ENCODE measurements around the gene PCED1B.
"Not testable (repeated sequence)": the region's sequence is repeated elsewhere in the genome, so short reads cannot be mapped to it uniquely, and the experiment has no call there.

Gene PCED1B

GRCh38 chr12:47079468-47079980 lies at the start of gene PCED1B, which contains the start of gene AMIGO2:
Gene PCED1B, plus strand, starts transcription at chr12:47079621. Its CDS starts 155,443 bp downstream, at chr12:47235064.
Gene AMIGO2, minus strand, starts transcription at chr12:47079959. Its CDS starts 957 bp downstream, at chr12:47079002.
- DNase-seq = peak; percentile 66

- DNase-seq = no peak
These were observed 49.5 kb upstream of the PCED1B start for GRCh38 chr12:47029903-47030302.

- peak; percentile 19 to 78 for DNase-seq
These were observed 46.8 kb upstream of the PCED1B start for GRCh38 chr12:47032644-47033043.

GRCh38 chr12:47033081-47033480 lies 46.3 kb upstream of the PCED1B start:
- no peak for DNase-seq

GRCh38 chr12:47033789-47034555 lies 45.4 kb upstream of the PCED1B start:
- no peak for DNase-seq

GRCh38 chr12:47034661-47035060 lies 44.8 kb upstream of the PCED1B start:
- DNase-seq = no peak

- no peak for DNase-seq
These were observed 43.9 kb upstream of the PCED1B start for GRCh38 chr12:47035484-47035883.

GRCh38 chr12:47038270-47038748 lies 41.1 kb upstream of the PCED1B start:
- no peak for DNase-seq

- no peak for DNase-seq
These were observed 40.3 kb upstream of the PCED1B start for GRCh38 chr12:47039079-47039478.

- DNase-seq = no peak
These were observed 39.7 kb upstream of the PCED1B start for GRCh38 chr12:47039756-47040155.

GRCh38 chr12:47041327-47041726 lies 38.1 kb upstream of the PCED1B start:
- DNase-seq = no peak

- DNase-seq = no peak
These were observed 30.9 kb upstream of the PCED1B start for GRCh38 chr12:47048541-47048940.

- DNase-seq = not testable (repeated sequence)
These were observed 28.1 kb upstream of the PCED1B start for GRCh38 chr12:47051291-47051690.

- no peak for DNase-seq
These were observed 27.1 kb upstream of the PCED1B start for GRCh38 chr12:47052274-47052673.

- DNase-seq = no peak
These were observed 25.5 kb upstream of the PCED1B start for GRCh38 chr12:47053961-47054360.

GRCh38 chr12:47054659-47055058 lies 24.8 kb upstream of the PCED1B start:
- no peak for DNase-seq

- not testable (repeated sequence) for DNase-seq
These were observed 23.6 kb upstream of the PCED1B start for GRCh38 chr12:47055856-47056255.

- DNase-seq = not testable (repeated sequence)
These were observed 22.5 kb upstream of the PCED1B start for GRCh38 chr12:47056944-47057343.

GRCh38 chr12:47058640-47059039 lies 20.8 kb upstream of the PCED1B start:
- not testable (repeated sequence) for DNase-seq

GRCh38 chr12:47065546-47065945 lies 13.9 kb upstream of the PCED1B start:
- no peak for DNase-seq

GRCh38 chr12:47066278-47067025 lies 13.0 kb upstream of the PCED1B start:
- no peak for DNase-seq

- DNase-seq = no peak
These were observed 12.2 kb upstream of the PCED1B start for GRCh38 chr12:47067176-47067575.

- no peak for DNase-seq
These were observed 11.5 kb upstream of the PCED1B start for GRCh38 chr12:47067771-47068431.

All from CD4-positive, alpha-beta T cell treated with Interleukin-4 for 1 hour (primary cell).